Fibroblast of lung (primary cell): ENCODE results near the gene EVX1.

ENCODE experiments used
- EZH2 ChIP-seq: IDR thresholded peaks from 2 replicates; pipeline ENCODE4 v1.5.1; 2012; ENCODE audit warnings: low read length, control low read depth, mild to moderate bottlenecking; ENCODE audit errors: missing control alignments
- TF ChIP-seq, protein P1 (sequence below), 2 donors: IDR thresholded peaks in 1 of 2; conservative IDR thresholded peaks in 1 of 2; 1 replicate in 1 of 2; 2 replicates in 1 of 2; pipeline ENCODE4 v1.5.1; 2011 to 2012; ENCODE audit warnings: low read length in 2 of 2, control low read depth in 1 of 2, inconsistent platforms in 1 of 2, low read depth in 1 of 2, mild to moderate bottlenecking in 1 of 2

GRCh38 chr7:27277628-27278027 lies 35.0 kb downstream of the EVX1 start:
- TF ChIP-seq EZH2, result no peak
- TF ChIP-seq, protein P1, sequence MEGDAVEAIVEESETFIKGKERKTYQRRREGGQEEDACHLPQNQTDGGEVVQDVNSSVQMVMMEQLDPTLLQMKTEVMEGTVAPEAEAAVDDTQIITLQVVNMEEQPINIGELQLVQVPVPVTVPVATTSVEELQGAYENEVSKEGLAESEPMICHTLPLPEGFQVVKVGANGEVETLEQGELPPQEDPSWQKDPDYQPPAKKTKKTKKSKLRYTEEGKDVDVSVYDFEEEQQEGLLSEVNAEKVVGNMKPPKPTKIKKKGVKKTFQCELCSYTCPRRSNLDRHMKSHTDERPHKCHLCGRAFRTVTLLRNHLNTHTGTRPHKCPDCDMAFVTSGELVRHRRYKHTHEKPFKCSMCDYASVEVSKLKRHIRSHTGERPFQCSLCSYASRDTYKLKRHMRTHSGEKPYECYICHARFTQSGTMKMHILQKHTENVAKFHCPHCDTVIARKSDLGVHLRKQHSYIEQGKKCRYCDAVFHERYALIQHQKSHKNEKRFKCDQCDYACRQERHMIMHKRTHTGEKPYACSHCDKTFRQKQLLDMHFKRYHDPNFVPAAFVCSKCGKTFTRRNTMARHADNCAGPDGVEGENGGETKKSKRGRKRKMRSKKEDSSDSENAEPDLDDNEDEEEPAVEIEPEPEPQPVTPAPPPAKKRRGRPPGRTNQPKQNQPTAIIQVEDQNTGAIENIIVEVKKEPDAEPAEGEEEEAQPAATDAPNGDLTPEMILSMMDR (conservative IDR thresholded peaks at IDR 0.05 in 1 of 2, IDR thresholded peaks at IDR 0.05 in 1 of 2; ENCODE audit: low read depth in 1 of 2, low read length in 2 of 2), result no peak
